Neural progenitor cell (in vitro differentiated cells): ENCODE results near the gene LCE3B.

Experiments
- EZH2 ChIP-seq: fragments of 200-600 bp; sonication (generic); IDR thresholded peaks from 2 replicates; pipeline ENCODE4 v1.6.1; 2017; ENCODE audit warnings: antibody characterized with exemption, mild to moderate bottlenecking, moderate library complexity
- TF ChIP-seq, protein P1 (sequence below): fragments of 200-600 bp; sonication (generic); IDR thresholded peaks from 2 replicates; pipeline ENCODE4 v1.5.1; 2017; ENCODE audit warnings: antibody characterized with exemption, mild to moderate bottlenecking

DNA sequence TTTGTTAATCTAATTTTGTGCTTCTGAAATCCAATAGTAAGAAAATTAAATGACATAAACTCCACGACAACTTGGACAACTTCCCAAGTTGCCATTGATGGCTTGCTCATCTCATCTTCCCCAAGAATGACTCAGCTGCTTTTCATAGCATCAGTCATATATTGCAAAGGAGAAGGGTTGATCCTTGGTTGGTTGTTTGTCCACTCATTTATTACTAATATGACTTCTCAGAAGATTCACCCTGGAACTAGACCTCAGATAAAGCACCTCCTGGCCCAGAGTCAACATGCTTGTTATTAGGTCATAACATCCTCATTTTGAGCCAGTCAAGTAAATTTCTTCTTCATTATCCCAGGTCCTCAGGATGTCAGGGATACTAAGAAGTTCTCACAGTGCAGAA lies 31.0 kb upstream of the LCE3B start:
- TF ChIP-seq, protein P1, sequence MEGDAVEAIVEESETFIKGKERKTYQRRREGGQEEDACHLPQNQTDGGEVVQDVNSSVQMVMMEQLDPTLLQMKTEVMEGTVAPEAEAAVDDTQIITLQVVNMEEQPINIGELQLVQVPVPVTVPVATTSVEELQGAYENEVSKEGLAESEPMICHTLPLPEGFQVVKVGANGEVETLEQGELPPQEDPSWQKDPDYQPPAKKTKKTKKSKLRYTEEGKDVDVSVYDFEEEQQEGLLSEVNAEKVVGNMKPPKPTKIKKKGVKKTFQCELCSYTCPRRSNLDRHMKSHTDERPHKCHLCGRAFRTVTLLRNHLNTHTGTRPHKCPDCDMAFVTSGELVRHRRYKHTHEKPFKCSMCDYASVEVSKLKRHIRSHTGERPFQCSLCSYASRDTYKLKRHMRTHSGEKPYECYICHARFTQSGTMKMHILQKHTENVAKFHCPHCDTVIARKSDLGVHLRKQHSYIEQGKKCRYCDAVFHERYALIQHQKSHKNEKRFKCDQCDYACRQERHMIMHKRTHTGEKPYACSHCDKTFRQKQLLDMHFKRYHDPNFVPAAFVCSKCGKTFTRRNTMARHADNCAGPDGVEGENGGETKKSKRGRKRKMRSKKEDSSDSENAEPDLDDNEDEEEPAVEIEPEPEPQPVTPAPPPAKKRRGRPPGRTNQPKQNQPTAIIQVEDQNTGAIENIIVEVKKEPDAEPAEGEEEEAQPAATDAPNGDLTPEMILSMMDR, result no peak
- TF ChIP-seq EZH2, result no peak
